GM21529 (cell line): ENCODE data around the gene PLXNB3.
"Not testable (repeated sequence)": the region's sequence is repeated elsewhere in the genome, so short reads cannot be mapped to it uniquely, and the experiment has no call there.

Experiments used
- ATAC-seq: cut with Tn5 transposase; IDR thresholded peaks from one replicate; pipeline ENCODE4 v1.9.1; 2021; ENCODE audit not compliant: unreplicated experiment

The PLXNB3 gene

DNA sequence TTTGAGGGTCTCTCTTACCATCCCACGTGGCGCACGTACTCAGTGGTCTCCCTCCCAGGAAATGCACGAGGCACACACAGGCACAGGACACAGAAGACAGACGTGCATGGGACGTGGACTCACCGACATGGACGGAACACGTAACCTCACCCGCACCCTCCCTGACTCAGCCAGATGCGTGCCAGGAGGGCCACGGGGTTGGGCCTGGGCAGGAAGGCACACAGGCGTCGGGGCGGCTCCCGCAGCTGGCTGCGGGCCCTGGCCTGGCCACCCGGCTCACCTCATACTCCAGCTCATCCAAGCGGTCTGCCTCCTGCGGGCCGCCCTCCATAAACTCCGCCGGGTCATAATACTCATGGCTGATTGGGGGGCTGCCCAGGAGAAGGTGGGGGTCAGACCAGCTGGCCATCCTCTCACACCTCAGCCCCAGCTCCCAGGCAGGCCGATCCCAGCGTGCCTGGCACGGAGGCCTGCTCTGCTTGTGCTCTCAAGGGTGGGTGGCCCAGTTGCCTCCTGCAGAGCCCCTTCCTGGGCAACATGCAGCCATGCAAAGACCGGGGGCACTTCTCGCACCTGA lies 43.0 kb downstream of the PLXNB3 start:
- ATAC-seq = no peak

DNA sequence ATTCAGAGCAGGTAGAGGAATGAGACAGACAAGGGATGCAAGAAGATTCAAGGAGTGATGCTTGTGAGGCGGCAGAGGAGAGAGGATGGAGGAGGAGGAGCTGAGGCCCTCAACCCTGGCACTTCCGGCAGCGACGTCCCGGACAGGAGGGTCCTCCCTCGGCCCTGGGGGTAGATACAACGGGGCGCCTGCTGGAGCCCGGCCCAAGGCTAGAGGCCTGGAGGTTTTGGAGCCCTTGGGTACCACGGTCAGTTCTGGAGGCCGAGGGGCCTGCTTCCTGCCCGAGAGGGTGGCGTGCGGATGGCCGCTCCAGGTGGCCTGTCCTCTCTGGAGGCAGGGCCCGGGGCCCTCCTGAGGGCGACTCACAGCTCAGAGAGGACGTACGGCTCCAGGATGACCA lies 43.9 kb downstream of the PLXNB3 start:
- ATAC-seq = no peak

DNA sequence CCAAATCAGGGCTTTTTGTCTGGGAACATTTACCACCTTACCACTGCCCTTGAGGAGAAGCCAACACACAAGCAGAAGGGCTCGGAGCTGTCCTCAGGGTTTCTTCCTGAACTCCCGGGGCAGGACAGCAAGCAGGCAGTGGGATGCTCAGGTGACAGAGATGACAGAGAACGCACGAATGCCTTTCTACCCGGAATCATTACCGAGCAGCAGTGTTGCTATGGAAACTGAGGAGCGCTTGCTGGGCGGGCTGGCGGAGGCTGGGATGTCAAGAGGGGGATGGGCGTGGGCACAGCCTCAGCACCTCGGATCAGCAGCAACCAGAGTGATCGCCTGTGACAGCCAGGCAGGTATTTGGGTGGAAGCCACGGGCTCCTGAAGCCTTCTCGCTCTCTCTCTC lies 48.2 kb downstream of the PLXNB3 start:
- ATAC-seq = no peak

DNA sequence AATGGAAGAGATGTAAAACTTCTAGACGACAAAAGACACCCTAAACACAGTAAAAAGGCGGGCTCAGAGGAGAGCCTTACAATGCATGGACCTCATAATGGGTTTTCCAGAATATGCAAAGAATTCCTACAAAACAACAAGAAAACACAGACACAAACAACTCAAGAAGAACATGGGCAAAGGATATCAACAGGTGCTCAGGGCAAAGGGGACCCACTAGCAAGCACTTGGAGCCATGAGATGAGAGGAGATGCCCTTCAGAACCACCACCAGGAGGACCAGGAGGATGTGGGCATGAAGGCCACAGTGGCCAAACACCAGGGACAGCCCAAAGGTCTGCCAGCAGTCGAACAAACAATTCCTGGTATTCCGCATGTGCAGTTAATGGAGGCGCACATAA lies 49.1 kb downstream of the PLXNB3 start:
- no peak for ATAC-seq

DNA sequence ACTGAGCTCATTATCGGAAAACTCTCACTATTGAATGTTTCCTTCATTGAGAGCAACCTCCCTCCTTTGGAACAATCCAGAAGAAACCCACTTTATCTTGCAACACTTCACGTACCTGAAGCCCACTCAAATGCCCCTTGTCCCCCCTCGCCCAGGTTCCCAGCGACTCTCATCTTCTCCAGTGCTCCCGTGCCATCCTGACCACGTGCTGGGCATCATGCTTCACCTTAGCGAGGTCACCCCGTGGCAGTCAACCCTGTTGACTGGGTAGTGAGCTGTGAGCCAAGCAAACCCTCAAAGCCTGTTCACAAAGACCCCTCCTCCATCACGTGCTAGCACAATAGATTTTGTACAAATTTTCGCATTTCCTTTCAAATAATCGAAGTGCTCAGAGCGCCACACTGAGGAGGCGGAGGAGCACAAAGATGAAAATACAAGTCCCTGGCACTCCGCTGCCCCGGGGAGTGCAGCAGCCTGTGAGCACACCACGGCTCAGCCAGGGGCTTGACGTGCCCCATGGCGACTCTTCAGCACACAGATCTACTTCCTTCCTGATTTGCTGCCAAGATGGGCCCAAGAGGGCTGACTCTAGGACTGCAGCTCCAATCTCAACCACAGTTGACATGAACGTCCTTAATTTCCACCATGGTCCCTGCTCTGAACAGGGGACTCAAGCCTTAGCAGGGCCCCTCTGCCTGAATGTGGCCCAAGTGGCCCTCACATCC lies 50.7 kb downstream of the PLXNB3 start:
- no peak for ATAC-seq

DNA sequence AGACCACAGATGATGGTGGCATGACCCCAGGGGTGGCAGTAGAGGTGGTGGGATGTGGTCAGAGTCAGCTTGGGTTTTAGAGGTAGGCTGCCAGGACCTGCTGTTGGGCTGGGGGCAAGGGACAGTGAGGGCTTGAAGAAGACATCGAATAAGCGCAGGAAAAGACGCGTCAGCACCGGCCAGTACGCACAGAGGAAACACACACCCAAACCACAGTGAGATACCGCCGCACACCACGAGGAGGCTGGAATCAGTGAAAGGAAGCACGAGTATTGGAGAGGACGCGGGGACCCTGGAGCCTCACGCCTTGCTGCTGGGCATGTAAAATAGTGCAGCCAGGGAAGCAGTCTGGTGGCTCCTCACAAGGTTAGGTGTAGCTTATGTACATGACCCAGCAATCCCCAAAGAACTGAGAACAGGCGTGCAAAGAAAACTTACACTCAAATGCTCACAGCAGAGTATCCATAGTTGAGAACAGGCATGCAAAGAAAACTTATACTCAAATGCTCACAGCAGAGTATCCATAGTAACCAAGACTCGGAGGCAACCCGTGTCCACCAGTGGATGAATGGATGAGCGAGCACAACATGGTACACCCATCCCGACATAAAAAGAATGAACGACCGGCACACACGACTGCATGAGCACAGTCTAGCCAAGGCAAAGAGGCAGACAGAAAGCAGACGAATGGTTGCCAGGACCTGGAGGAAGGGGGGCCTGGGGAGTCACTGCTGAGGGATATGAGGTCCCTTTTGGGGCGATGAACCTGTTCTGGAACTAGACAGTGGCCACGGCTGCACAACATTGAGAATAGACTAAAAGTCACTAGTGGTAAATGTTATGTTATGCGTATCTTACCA lies 53.0 kb downstream of the PLXNB3 start:
- no peak for ATAC-seq

DNA sequence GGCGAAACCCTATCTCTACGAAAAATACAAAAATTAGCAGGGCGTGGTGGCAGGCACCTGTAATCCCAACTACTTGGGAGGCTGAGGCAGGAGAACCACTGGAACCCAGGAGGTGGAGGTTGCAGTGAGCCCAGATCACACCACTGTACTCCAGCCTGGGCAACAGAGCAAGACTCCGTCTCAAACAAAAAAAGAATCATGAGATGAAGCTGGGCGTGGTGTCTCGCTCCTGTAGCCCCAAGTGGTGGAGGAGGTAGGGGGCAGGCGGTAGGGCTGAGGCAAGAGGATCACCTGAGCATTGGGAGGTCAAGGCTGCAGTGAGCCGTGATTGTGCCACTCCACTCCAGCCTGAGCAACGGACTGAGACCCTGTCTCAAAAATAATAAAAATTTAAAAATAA lies 54.0 kb downstream of the PLXNB3 start:
- ATAC-seq = not testable (repeated sequence)

DNA sequence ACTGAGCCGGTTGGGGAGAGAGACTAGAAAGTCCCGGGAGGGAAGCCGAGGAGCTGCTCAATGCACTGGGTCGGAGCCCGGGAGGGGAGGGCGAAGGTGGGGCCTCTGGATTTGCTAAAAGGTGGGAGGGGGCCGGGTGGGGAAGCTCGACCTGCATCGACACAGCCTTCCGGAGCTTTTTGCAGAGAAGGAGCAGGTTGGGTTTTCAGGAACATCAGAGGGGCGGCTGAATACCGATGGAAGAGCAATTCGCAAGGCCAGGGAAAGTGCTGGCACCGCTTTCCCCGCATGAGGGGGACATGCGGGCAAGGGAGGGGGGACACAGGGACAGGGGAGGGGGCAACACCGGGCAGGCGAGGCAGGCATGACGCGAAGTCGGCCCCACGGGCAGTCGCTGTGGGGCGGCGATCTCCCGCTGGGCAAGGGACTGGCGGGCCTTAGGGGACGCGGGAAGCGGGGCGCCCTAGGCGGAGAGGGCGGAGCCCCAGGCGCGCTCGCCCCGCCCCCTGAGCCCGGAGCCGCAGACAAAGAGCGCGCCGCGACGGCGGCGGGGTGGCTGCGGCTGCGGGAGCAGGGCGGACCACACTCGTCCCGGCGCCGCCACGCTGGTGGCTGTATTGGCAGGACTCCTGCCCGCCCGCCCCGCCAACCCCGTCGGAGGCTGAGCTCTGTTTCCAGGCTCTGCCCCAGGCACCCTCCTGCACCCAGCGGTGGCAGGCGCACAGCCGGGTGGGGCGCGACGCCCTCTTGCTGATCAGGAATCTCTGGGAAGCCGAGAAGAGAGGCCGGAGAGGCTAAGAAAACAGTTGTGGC lies 54.7 kb downstream of the PLXNB3 start:
- no peak for ATAC-seq

DNA sequence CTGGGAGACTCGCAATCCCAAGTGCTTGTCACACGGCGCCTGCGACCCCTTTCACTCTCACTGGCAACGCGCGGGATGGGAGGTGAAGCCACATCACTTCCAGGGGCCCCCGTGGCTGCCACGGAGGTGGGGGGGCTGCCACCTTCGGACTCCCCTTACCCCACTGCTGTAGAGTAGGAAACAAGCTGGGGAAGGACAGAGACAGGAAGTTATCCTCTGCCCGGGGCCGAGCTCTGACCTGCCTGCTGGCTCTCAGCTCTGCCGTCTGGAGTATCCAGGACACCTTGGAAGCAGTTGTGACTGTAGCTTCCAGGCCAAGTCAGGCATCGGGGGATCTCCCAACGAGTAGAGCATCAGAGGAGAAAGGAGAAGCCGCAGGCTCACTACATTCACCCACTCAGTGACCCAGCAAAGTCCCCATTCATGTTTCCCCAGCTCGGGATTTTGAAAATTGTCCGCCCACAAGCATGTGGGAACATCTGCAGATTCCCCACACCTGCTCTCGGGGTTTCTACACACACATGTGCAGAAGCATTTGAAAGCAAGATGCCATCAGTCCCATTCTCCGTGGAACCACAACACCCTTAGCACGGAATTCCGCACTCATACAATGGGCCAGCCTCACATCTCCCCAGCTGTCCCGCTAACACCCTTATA lies 55.5 kb downstream of the PLXNB3 start:
- ATAC-seq = no peak

DNA sequence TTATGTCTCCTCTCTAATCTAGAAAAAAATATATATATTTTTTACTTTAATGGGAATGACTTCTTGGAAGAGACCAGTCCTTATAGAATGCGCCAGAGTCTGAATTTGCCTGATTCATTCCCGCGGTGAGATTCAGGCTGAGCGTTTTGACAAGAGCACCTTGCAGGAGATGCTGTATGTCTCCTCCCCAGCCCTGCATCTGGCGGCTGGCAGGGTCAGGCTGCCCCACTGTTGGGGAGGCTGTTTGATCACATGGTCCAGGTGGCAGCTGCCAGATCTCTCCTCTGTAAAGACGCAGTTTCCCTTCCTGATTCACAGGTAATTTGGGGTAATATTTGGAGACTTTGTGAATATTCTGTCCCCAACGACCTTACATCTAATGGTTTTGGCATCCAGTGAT lies 56.6 kb downstream of the PLXNB3 start:
- ATAC-seq = no peak

DNA sequence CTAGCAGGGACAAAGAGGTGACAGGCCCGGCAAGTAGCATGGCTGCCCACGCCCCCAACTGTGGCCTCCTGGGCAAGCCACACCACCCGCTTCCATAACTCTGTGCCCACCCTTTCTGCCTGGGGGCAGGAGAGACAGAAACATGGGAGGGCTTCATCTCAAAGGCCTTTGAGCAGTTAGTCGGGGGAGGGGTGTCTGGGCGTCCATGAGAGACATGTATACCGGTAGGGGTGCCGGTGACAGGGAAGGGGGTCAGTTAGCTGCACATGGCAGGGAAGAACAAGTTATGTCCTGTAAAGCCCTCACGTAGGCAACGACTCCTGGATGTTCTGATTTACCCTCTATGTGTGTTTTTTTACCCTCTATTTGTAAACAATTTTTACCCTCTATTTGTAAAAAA lies 57.0 kb downstream of the PLXNB3 start:
- ATAC-seq = no peak

DNA sequence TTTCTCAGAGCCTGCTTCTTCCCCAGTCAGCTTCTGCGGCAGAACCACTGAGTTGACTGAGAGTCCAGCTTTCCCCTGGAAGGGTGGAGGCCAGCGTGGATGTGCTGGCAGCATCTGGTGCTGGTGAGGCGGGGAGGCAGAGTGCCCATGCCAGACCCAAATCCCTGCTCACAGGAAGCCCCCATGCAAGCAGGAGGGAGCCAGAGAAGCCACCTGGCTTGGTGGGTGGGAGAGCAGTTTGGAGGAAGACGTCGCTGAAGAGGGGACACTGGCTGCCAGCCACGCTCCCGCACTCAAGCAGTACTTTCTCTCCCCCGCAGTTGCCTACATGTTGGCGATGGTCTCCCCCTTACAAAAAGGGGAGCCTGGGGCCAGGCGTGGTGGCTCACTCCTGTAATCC lies 60.3 kb downstream of the PLXNB3 start:
- ATAC-seq = no peak

DNA sequence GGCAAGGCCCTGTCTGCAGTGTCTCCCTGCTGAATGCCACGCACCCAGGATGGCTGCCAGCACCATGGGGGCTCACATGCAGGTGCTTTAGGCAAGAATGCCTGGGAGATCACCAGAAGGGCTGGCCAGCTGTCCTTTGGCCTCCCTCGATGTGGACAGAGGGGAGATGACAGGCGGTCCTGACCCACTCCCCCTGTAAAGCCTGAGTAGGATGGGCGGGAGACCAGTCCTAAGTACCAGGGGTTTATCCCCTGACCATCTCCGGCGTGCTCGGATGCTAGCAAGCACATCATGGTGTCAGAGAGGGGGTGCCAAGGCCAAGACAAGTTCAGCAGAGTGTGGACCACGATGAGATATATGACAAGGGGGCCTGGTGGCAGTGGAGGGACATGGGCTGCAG lies 61.0 kb downstream of the PLXNB3 start:
- no peak for ATAC-seq
